DOHH2 (cell line): ENCODE data around the gene PPIC.

Experiments used
- H3F3A ChIP-seq: fragments of 200-600 bp; sonication (generic), shearing (Covaris generic); 2 replicates; pipeline ENCODE4 v1.6.0; 2016; ENCODE audit warnings: antibody characterized with exemption, mild to moderate bottlenecking; ENCODE audit not compliant: control insufficient read depth, insufficient read depth
- H3K27ac ChIP-seq: fragments of 200-600 bp; sonication (generic); 2 replicates; pipeline ENCODE4 v1.5.1; 2014; ENCODE audit warnings: low read depth, mild to moderate bottlenecking, low read length, moderate library complexity
- H3K27me3 ChIP-seq: fragments of 200-600 bp; sonication (generic); 2 replicates; pipeline ENCODE4 v1.6.1; 2014; ENCODE audit warnings: mild to moderate bottlenecking, low read length, mixed read lengths; ENCODE audit not compliant: control insufficient read depth
- H3K36me3 ChIP-seq: fragments of 200-600 bp; sonication (generic); 2 replicates; pipeline ENCODE4 v1.6.1; 2014; ENCODE audit warnings: mild to moderate bottlenecking, low read length, moderate library complexity, mixed read lengths; ENCODE audit not compliant: control insufficient read depth
- H3K4me1 ChIP-seq: fragments of 200-600 bp; sonication (generic); 2 replicates; pipeline ENCODE4 v1.6.1; 2014; ENCODE audit warnings: mild to moderate bottlenecking, low read length, mixed read lengths; ENCODE audit not compliant: control insufficient read depth
- H3K4me2 ChIP-seq: fragments of 200-600 bp; sonication (generic); 2 replicates; pipeline ENCODE4 v1.6.0; 2014; ENCODE audit warnings: mild to moderate bottlenecking, low read length, moderate library complexity
- H3K4me3 ChIP-seq: fragments of 200-600 bp; sonication (generic); 2 replicates; pipeline ENCODE4 v1.5.1; 2014; ENCODE audit warnings: mild to moderate bottlenecking, low read length, mixed read lengths
- H3K79me2 ChIP-seq: fragments of 200-600 bp; sonication (generic); 2 replicates; pipeline ENCODE4 v1.6.1; 2014; ENCODE audit warnings: mild to moderate bottlenecking, low read length, mixed read lengths; ENCODE audit not compliant: control insufficient read depth
- H3K9me2 ChIP-seq: fragments of 200-600 bp; sonication (generic); replicated peaks from 2 replicates; pipeline ENCODE4 v1.6.1; 2014; ENCODE audit warnings: mild to moderate bottlenecking, low read length, mixed read lengths; ENCODE audit not compliant: control insufficient read depth
- H3K9me3 ChIP-seq: fragments of 200-600 bp; sonication (generic); 2 replicates; pipeline ENCODE4 v1.6.1; 2014; ENCODE audit warnings: antibody characterized with exemption, low read length, mixed read lengths; ENCODE audit not compliant: control insufficient read depth, insufficient read depth
- H4K20me1 ChIP-seq: fragments of 200-600 bp; sonication (generic); 2 replicates; pipeline ENCODE4 v1.6.0; 2014; ENCODE audit warnings: low read depth, mild to moderate bottlenecking, antibody characterized with exemption, low read length, moderate library complexity; ENCODE audit not compliant: control insufficient read depth, insufficient read depth
- CTCF ChIP-seq: fragments of 200-600 bp; sonication (generic); IDR thresholded peaks from one replicate; pipeline ENCODE4 v1.5.1; 2014; ENCODE audit warnings: antibody characterized with exemption, mild to moderate bottlenecking, low read depth, low read length; ENCODE audit not compliant: poor library complexity, severe bottlenecking
- EZH2phosphoT487 ChIP-seq: fragments of 200-600 bp; sonication (generic); IDR thresholded peaks from 2 replicates; pipeline ENCODE4 v1.6.1; 2017; ENCODE audit warnings: borderline replicate concordance, mild to moderate bottlenecking, antibody characterized with exemption, low read length, moderate library complexity, mixed read lengths

Gene PPIC

GRCh38 chr5:123051206-123051605 lies 14.7 kb upstream of the PPIC start:
- TF ChIP-seq CTCF (no peak), EZH2phosphoT487 (no peak)
- Histone ChIP-seq H3K4me3 (no peak overlapping the region), H3K9me3 (no peaks in the 10 kb centered on the region), H3K36me3 (no peaks in the 10 kb centered on the region), H3K27me3 (no peaks in the 10 kb centered on the region), H3K4me2 (no peak overlapping the region), H3F3A (no peaks in the 10 kb centered on the region), H4K20me1 (no peaks in the 10 kb centered on the region), H3K9me2 (no peaks in the 10 kb centered on the region), H3K79me2 (no peaks in the 10 kb centered on the region), H3K4me1 (no peaks in the 10 kb centered on the region), H3K27ac (no peak overlapping the region)

- no peaks in the 10 kb centered on the region for H3K79me2 ChIP-seq
- no peak overlapping the region for H3K4me3 ChIP-seq
- H3K9me3 ChIP-seq: no peaks in the 10 kb centered on the region; the same call in 1 of the 2 replicates
- no peaks in the 10 kb centered on the region for H3F3A ChIP-seq
- H3K9me2 ChIP-seq: no peaks in the 10 kb centered on the region
- H3K36me3 ChIP-seq: no peaks in the 10 kb centered on the region
- H3K4me2 ChIP-seq: no peak overlapping the region
- H3K4me1 ChIP-seq: no peaks in the 10 kb centered on the region
- H3K27me3 ChIP-seq: no peaks in the 10 kb centered on the region
- TF ChIP-seq CTCF (no peak), EZH2phosphoT487 (no peak)
- no peak overlapping the region for H3K27ac ChIP-seq
- H4K20me1 ChIP-seq: no peaks in the 10 kb centered on the region
Measured at GRCh38 chr5:123047706-123048105, 11.2 kb upstream of the PPIC start.

GRCh38 chr5:123046222-123046621 lies 9.7 kb upstream of the PPIC start:
- Histone ChIP-seq H3K9me2 (no peaks in the 10 kb centered on the region), H3K36me3 (no peaks in the 10 kb centered on the region), H3K79me2 (no peaks in the 10 kb centered on the region), H3K4me2 (no peak overlapping the region), H3K4me1 (no peaks in the 10 kb centered on the region), H3F3A (no peaks in the 10 kb centered on the region), H3K27me3 (no peaks in the 10 kb centered on the region), H3K4me3 (no peak overlapping the region), H3K27ac (no peak overlapping the region), H4K20me1 (no peaks in the 10 kb centered on the region), H3K9me3 (no peaks in the 10 kb centered on the region; the same call in 1 of the 2 replicates)
- TF ChIP-seq CTCF (no peak), EZH2phosphoT487 (no peak)

DNA sequence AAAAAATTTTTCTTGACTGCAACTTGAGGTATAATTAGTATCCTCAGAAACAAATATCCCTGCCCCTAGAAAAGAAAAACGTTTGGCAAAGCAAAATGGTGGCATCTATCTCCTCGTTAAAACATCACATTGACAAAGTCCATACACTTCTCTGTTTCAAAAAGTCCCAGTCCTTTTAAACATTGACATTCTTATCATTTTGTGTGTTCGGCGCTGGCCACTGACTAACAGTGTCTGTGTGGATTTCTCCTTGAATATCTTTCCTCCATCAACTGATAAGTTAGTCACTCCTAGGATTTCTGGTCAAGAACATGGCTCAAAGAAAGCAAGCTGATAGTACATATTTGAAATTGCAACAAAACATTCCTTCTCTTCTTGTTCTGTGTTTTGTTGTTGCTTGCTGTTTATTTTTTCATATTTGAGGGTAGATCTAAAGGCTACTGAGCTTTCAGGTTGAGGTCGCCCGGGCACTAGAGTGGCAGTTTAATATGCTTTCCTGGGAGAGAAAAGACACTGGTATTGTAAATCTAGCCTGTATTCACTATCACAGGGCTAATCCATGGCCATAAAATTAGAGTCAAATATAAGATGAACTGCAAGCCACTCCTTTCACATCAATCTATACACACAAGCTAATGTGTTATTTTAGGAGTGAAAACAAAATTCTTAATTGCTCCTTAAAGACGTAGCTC lies 8.5 kb upstream of the PPIC start:
- H3K9me3 ChIP-seq: no peaks in the 10 kb centered on the region; the same call in 1 of the 2 replicates
- H3K4me2 ChIP-seq: no peak overlapping the region
- H3K27ac ChIP-seq: no peak overlapping the region
- no peaks in the 10 kb centered on the region for H3K4me1 ChIP-seq
- H3F3A ChIP-seq: no peaks in the 10 kb centered on the region
- H3K27me3 ChIP-seq: no peaks in the 10 kb centered on the region
- no peaks in the 10 kb centered on the region for H3K9me2 ChIP-seq
- H3K36me3 ChIP-seq: no peaks in the 10 kb centered on the region
- TF ChIP-seq EZH2phosphoT487 (no peak), CTCF (no peak)
- H4K20me1 ChIP-seq: no peaks in the 10 kb centered on the region
- H3K4me3 ChIP-seq: no peak overlapping the region
- no peaks in the 10 kb centered on the region for H3K79me2 ChIP-seq
